ENCODE results near the gene DCDC1.

DNA sequence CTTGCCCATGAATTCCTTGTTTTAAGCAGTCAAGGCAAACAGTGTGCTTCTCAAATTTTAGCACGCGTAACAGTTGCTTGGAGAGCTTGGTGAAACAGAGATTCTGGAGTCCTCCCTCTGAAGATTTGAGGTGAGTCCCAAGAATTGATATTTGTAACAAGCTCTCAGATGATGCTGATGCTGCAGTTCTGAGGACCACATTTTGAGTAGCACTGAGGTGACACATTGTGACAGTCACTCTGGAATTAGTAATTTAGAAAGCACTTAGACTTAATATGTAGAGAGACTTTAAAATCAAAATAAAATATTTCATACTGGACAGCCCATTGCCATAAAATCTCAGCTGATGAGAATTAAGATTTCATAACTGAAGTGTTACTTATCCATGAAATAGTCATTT, 38.7 kb upstream of the DCDC1 start:
- TF ChIP-seq POLR2A (IDR thresholded peaks at IDR 0.05; ENCODE audit: low read length) (no peak), GATA1 (IDR thresholded peaks at IDR 0.05; ENCODE audit: low read depth, low read length) (no peak)
